NCI-H146 treated with DMSO at 0.1 percent for 48 hours (cell line): Measurements from ENCODE around the gene RADIL.
A peak's percentile ranks its signal among the peaks of the same experiment; 100 is the strongest.

ENCODE experiments used
- DNase-seq: peaks from one replicate; lab custom pipeline; 2025; ENCODE audit not compliant: unreplicated experiment; lab: John Stamatoyannopoulos, UW

The RADIL gene

DNA sequence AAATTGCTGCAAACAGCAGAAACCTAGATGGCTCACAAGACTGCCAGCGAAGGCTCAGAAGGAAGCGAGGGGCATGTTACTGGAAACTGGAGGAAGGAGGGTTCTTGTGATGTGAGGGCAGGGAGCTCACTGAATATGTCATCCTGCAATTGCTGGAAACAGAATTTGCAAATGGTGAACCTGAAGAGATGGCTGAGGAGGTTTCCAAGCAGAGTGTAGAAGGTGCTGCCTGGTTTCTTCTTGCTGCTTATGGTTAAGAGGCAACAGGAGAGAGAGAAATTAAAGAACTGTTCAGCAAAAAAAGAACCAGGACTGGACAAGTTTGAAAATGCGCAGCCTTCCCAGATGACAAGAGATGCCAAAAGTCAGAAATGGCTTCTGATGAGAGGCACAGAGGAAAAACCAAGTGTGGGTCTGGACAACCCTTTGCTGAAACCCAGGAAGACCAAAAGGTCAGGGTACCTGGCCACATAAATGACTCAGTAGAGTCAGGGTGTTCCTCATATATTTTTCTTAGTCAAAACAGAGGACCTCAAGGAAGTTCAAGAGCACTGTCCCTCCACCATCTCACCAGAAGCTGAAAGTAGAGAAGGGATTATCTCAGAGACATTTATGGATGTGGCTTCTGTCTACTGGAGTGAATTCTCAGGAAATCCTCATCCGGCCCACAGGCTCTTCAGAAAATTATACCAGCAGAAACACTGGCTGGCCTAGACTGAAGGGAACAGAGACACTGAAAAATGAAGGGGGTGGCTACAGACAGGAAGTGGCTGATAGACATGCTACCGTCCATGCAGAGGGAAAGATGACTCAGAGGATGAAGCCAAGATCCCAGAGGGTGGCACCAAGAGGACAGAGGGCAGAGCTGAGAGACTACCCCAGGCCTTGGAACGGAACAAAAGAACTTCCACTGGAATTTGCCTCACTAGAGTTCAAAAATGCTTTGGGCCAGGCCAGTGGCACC lies 31.8 kb downstream of the RADIL start:
- DNase-seq = no peak

DNA sequence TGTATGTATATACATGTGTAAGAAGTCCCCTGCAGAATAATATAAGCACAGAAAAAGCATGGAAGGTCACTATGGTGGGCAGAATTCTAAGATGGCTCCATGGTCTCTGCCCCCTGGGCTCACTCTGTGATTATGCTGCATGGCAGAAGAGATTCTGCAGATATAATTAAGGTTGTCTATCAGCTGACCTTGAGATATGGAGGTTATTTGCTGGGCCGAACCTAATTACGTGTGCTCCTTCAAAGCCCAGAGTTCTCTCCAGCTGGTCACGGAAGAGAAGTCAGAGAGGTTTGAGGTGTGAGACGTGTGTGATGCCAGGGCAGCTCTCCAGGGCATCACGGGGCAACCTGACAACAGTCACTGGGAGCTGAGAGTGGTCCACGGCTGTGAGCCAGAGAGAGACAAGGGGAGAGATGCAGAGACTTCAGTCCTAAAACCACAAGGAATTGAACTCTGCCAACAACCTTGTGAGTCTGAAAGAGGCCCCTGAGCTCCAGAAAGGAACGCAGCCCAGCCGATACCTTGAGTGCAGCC lies 33.2 kb downstream of the RADIL start:
- no peak for DNase-seq

DNA sequence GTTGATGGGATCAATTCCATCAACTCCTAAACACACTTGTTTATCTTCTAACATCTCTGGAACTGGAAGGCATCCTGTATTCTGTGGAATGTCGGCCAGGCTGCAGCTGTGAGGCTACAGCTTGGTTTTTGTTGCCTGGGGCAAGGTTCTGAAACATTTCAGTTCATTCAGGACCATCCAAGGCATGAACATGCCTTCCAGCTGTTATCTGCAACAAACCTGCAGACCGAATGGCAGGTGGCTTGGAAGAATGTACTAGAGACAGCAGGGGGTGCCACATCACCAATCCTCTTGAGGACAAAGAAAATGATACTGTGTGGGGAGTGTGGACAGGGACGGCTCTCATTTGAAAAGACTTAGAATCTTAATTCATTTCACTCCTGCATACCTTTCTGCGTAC lies 34.1 kb downstream of the RADIL start:
- DNase-seq = peak; percentile 94

DNA sequence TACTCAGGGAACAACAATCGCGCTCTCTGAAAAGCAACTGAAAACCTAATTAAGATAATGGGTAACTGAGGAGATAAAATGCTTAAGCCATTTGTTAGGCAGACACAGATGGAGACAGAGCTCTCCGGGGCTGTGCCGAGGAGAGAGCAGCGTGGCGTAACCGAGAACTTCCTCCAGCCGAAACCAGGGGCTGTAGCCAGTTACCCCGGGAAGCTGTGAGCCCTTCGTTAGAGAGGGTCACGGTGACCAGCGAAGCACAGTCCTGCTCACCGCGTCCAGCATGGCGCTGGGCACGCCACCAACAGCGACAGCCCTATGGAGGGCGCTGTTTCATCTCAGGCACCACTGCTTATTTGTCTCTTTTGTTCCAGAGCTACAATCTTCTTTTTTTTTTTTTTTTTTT lies 37.8 kb downstream of the RADIL start:
- DNase-seq = peak; percentile 58

DNA sequence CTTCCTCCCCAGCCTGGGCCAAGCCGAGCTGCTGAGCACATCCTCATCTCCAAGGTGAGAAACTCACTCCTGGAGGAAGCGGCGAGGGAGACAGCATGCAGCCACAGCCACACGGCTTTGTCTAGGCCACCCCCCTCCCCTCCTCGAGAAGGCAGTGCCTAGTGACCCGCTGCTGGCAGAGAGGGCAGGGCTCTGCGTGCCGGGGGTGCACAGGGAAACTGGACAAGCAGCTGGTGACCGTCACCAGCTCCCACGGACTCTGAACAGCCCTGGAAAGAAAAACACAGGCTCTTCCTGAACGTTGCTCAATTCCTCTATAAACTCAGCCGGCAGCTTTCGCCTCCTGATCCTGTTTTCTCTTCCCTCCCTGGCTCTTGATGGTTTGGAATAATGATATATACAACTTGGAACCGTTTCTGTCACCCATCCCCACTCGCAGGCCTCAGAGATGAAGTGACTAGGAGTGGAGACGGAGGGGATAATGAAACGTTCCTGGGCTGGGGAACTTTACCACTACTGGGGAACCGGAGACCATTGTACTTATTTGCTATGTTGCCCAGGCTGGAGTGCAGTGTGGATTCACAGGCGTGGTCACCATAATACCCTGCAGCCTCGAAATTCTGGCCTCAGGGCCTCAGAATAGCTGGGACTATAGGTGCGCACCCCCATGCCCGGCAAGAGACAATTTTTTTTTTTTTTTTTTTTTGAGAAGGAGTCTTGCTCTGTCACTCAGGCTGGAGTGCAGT lies 41.0 kb downstream of the RADIL start:
- DNase-seq = no peak

DNA sequence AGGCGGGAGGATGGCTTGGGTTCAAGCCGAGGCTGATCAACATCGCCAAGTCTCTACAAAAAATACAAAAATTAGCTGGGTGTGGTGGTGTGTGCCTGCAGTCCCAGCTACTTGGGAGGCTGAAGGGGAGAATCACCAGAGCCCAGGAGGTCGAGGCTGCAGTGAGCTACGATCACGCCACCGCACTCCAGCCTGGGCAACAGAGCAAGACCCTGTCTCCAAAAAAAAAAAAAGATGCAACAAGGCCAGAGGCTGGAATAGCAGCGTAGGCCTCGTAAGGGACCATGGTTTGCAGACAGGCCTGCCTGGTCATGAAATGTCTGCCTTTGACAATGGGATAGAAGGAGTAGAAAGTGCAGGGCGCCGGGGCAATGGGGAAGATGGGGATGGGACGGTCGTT lies 41.7 kb downstream of the RADIL start:
- no peak for DNase-seq

DNA sequence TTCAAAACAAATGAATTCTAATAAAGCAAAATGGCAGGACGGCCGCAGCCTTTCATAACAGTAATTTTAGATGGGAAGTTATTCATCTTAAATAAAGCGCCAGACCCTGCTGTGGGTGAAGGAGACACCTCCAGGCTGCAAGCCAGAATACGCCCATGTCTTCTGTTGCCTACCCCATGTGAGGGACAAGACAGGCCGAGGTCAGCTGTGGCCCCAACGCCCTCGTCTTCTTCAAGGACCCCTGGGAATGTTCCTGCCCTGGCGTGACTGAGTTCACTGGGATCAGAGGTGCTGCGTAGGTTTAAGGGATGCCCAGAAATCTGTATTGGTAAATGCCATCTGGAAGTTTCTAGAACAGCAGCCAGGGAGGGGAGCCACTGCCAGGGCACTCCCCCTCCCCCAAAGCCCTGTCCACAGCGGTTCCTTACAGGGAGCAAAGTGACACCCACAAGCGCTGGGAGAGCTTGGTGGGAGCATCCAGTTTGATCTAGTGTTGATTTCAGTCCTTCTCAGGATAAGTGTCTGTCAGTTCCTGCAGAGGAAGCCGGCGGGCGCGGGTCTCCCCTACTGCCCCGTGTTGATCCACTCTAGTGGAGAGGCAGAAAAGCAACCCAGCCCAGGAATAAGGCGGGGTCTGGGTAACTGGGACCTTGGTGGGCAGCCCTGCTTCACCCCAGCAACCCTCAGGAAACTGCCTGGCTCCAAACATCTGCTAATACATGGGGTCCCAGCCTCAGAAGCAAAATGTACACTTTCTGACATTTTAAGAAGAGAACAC lies 42.3 kb downstream of the RADIL start:
- DNase-seq = no peak

DNA sequence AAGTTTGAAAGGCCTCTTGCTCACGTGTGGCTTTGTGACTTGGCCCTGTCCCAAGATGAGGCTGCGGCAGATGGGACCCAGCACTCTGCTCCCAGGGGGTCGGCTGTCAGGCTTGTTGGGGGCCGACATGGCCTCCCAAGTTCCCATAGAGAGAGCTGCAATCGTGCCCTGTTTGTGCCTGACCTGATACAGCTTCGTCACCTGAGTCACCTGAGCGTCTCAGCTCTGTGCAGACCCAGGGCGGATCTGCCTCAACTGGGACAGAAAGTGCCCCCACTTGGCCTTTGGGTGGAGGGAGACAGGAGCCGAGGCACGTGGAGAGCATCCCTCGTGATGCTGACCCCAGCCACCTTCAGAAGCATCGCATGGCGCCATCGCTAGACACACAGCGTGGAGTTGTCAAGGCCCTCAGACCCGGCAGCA lies 43.4 kb downstream of the RADIL start:
- no peak for DNase-seq

DNA sequence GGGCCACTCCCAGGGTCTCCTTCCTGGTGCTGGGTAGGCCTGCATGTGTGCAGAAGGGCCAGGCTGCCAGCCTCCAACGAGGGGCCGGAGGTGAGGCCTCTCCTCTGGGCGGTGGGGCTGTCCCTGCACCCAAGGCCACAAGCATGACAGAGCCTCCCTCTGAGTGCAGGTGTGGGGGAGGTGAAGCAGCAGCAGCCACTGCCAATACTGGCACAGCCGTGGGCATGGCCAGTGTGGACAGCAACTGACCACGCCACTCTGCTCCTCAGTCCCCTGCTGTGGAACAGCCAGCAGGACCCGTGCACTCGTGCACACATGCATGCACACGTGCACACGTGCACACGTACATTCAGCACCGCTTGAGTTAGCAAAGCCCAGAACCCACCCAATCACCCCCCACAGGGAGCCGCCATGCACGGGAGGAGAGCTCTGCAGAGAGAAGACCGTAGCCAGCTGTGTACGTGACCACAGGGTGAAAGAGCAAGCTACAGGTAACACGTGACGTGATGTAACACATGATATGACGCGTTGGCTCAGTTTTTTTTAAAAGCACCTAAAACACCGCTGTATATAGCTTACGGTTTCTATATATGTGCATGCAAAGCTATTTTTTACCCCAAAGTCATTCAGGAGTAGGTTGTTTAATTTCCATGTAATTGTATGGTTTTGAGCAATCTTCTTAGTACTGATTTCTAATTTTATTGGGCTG lies 44.7 kb downstream of the RADIL start:
- DNase-seq = no peak

DNA sequence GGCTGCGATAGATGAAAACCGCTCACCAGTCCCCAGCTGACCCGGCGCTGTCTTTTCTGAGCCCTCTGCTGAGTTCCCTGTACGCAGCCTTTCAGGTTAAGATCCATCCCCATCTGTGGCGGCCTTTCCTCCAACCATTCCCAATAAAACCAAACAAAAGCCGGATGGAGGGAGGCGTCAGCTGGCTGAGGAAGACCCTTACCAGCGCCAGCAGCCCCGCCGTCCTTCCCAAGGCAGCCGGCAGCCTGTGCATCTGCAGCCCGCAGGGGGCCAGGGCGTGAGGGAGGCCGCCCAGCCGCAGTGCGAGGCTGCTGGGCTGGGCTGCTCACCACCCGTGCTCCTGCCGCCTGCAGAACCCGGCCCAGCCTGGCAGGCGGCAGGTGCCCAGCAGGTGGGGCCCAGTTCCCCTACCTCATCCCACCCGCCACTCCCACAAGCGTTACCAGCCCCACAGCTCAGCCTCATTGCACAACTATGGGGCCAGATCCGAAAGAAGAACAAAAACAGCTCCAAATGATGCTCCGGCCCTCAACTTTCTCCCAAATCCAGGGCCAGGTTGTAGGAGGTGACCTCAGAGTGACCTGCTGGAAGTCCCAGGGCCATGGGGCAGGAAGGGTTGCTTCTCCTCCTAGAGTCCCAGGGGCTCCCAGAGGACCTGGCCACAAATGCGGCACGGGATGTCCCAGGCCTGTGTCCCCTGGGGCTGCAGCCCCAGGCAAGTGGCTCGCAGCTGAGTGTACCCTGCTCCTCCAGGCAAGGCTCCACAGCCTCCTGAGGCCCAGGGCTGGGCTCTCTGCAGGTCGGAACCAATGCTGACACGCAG lies 45.5 kb downstream of the RADIL start:
- peak; percentile 23 for DNase-seq

DNA sequence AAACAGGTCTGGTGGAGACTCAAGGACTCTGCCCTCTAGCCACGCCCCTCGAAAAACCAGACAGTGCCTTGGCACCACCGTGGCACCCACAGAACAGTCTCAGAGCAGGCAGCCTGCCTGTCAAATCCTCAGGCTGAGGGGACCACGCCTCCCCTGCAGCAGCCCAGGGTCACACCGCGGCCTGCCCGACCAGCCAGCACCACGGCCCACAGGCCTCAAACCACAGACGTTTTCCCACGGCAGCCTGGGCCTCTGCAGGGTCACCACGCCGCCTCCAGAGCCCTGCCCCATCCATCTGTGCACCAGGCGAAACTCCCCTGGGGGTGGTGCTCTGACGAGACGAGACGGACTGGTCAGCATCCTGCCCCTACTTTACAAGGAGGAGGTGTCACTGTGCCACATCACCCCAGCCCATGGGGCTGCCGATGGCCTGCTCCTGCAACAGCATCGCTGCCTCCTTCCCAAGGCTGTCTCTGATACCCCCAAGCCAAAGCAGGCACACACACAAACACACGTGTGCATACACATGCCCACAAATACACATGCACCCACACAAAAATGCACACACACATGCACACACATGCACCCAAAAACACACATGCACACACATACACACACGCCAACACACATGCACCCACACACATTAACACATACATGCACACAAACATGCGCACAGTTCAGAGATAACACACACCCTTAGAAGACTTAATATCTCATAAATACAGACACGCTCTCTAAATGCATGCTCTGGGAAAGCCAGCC lies 46.3 kb downstream of the RADIL start:
- no peak for DNase-seq

DNA sequence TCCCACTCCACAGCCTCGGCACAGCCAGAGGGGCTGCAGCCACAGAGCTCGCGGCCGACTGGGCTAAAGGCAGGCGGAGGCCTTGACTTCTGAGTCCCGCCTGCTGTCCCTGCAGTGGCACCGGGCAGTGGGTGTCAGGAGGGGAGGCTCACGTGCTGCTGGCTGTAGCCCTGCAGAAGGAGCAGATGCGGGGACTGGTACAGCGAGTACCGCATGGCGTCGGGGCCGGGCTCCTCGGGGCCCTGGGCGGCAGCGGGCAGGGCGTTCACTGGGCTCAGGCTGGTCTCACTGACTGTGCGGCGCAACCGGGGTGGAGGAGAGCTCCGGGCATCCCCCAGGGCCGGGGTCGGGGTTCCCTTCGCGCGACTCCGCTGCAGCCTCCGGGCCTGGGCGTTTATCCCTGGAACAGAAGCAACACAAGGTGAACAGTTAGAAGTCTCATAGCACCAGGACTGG lies 47.3 kb downstream of the RADIL start:
- DNase-seq = no peak

DNA sequence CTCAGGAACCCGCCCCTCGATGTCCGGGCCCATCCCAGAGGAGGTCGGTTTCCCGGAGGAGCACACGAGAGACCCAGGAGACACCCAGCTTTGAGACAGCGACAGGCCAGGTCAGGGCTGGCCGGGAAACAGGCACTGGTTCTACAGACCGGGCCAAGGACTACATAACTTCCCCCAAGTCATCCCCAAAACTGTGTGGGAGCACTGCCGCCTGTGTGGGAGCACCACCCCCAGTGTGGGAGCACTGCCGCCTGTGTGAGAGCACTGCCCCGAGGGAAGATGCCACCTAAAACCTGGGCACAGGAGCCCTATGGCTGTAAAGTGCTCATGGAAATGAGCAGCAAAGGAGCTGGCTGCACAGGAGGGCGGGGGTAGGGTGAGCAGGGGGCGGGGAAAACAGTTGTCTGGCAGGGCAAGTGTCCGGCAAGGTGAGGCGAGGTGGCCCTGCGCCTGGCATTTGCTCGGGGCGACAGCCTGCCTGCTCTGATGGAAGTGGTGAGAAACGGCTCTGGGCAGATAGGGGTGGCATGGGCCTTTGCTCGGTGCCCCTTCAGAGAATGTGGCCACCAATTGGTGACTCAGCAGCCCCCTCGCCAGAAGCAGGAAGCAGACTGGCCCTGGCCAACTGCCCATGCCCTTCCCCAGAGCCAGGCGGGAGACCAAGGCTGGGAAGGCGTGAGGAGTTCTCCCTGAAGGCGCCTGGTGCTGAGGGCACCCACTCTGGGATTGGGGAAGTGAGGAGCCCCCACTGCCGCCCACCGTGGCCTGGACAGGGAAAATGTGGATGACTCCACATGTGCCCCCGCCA lies 47.9 kb downstream of the RADIL start:
- no peak for DNase-seq

DNA sequence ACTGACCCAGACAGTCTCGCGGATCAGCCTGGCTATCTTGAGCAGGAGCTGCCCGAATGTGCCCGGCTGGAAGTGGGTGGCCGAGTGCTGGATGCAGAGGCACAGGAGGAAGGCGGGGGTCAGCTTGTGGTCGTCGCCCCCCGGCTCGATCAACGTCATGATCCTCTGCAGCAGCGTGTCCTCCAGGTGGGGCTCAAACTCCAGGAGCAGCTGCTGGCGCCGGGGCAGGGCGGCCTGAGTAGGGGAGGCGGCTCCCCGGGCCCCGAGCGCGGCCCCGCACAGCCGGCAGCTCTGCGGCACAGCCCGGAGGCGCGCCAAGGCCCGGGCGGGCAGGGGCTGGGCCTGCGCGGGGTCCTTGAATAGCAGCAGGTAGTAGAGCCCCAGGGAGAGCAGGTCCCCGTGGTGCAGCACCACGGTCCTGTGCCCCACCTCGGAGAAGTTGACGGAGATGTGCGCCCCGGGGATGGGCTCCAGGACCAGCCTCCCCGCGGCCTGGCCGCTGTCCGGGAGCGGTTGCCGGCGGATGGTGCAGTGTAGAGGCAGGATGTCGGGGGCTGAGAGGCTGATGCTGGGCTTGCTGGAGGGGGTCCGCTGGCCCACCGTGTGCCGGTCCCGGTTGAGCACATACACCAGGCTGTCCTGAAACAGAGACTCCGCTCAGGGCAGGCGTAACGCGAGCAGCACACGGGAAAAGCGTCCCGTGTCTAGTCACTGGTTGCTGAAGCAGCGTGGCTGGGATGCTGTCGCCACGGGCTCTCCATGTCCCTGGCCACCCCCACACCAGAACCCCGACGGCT lies 48.7 kb downstream of the RADIL start:
- DNase-seq = no peak

DNA sequence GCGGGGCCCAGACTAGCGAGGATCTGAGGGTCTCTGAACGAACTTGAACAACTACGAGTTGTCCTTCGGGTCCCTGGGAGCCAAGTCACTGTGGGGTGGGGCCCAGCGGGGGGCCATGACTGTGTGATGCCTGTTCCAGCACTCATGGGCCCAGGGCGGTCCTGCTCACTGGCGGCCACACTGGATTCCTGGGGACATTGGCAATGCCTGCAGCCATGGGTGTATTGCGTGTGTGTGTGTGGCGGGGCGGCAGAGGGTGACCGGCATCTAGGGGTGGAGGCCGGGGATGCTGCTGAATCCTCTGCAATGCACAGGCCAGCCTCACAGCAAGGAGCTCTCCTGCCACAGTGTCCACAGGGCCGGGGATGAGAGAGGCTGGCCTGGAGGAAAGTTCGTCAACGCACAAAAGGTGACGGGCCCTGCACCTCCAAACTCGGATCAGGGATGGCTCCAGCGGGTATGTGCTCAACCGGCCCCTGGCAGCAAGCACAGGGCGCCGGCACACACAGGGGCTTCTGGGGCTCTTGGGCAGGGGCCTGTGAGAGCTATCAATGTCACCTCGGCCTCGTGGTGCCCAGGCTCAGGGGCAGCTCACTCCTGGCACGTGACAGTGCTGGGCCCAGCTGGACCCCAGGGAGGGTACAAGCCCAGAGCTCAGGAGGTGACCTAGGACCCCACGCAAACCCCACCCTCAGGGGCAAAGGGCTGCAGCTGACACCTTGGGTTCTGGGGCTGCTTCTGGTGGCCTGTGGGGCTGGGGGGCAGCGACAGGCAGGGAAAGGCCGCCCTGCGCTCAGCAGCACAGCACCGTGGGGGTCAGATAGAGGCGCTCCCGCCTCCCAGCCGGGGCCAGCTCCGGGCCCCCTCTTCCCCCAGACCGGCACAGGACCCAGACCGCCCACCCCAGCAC lies 49.6 kb downstream of the RADIL start:
- DNase-seq = no peak

DNA sequence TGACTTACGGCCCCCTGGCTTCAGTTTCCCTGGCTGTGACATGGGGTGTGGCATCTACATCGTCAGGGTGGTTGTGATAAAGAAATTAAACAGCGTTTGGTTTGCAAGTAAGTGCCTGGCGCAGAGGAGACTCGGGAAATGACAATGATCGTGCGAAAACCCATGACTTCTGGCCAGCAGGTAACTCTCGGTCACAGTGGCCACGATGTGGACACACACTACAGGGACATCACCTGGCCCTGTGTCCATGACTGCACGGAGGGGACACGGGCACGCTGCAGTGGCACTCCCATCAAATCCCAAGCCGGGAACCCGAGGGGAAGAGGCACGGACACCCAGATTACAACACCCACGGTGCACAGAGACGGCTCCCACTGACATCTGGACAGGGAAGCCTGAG lies 50.3 kb downstream of the RADIL start:
- no peak for DNase-seq
